AG10803 (cell line): ENCODE data around the gene LUC7L3.
"Not testable (repeated sequence)": the region's sequence is repeated elsewhere in the genome, so short reads cannot be mapped to it uniquely, and the experiment has no call there.

Experiments used
- DNase-seq: peaks from one replicate; pipeline ENCODE4 v3.0.0; 2010; ENCODE audit warnings: low read depth
- H3K4me3 ChIP-seq: 2 replicates; pipeline ENCODE4 v1.5.1; 2011; ENCODE audit warnings: mild to moderate bottlenecking, low read length, control low read depth
- CTCF ChIP-seq: conservative IDR thresholded peaks from 2 replicates; pipeline ENCODE4 v1.5.1; 2011; ENCODE audit warnings: mild to moderate bottlenecking, low read length, control low read depth, inconsistent platforms

LUC7L3 gene

GRCh38 chr17:50719924-50720794 is 756 bp downstream of the LUC7L3 start:
- peak overlapping the region; percentile 89 for H3K4me3 ChIP-seq
- no peak for TF ChIP-seq CTCF
- DNase-seq = no peak

GRCh38 chr17:50721194-50722010 is 2.0 kb downstream of the LUC7L3 start:
- no peak for DNase-seq
- peak overlapping the region; percentile 89 for H3K4me3 ChIP-seq
- no peak for TF ChIP-seq CTCF

- DNase-seq = no peak
- TF ChIP-seq CTCF = no peak
- no peak overlapping the region for H3K4me3 ChIP-seq
These were observed 3.3 kb downstream of the LUC7L3 start for GRCh38 chr17:50722746-50723145.

- H3K4me3 ChIP-seq, DNase-seq: not testable (repeated sequence)
These were observed 5.2 kb downstream of the LUC7L3 start for GRCh38 chr17:50724622-50725021.

- no peak overlapping the region for H3K4me3 ChIP-seq
- TF ChIP-seq CTCF = no peak
- DNase-seq = no peak
These were observed 6.6 kb downstream of the LUC7L3 start for GRCh38 chr17:50725769-50726655.

- no peak overlapping the region for H3K4me3 ChIP-seq
- DNase-seq = no peak
- TF ChIP-seq CTCF = no peak
These were observed 8.7 kb downstream of the LUC7L3 start for GRCh38 chr17:50728112-50728429.
